ENCODE results near the gene DHRS13.
A peak's percentile ranks its signal among the peaks of the same experiment; 100 is the strongest.

Gene DHRS13

GRCh38 chr17:28910534-28910933 lies 7.7 kb upstream of the DHRS13 start:
- TF ChIP-seq ZFX (IDR thresholded peaks at IDR 0.05; ENCODE audit: borderline replicate concordance) (no peak), CTCF (IDR thresholded peaks at IDR 0.05) (no peak)
- no peak overlapping the region for H3K27ac ChIP-seq

GRCh38 chr17:28908640-28909167 lies 5.8 kb upstream of the DHRS13 start:
- peak overlapping the region; percentile 12; the same call in 1 of the 2 replicates for H3K27ac ChIP-seq
- TF ChIP-seq CTCF (IDR thresholded peaks at IDR 0.05) (no peak), ZFX (IDR thresholded peaks at IDR 0.05; ENCODE audit: borderline replicate concordance) (no peak)

GRCh38 chr17:28907709-28908475 lies 5.0 kb upstream of the DHRS13 start:
- H3K27ac ChIP-seq = peak overlapping the region; percentile 12; the same call in 1 of the 2 replicates
- TF ChIP-seq ZFX (IDR thresholded peaks at IDR 0.05; ENCODE audit: borderline replicate concordance) (no peak), CTCF (IDR thresholded peaks at IDR 0.05) (no peak)

- TF ChIP-seq CTCF (IDR thresholded peaks at IDR 0.05) (no peak), ZFX (IDR thresholded peaks at IDR 0.05; ENCODE audit: borderline replicate concordance) (no peak)
Measured at GRCh38 chr17:28906706-28907438, 4.0 kb upstream of the DHRS13 start.

GRCh38 chr17:28906276-28906675 lies 3.4 kb upstream of the DHRS13 start:
- H3K27ac ChIP-seq = no peak overlapping the region
- TF ChIP-seq ZFX (IDR thresholded peaks at IDR 0.05; ENCODE audit: borderline replicate concordance) = no peak
- no peak for TF ChIP-seq CTCF (IDR thresholded peaks at IDR 0.05)

More at GRCh38 chr17:28906706-28907438, 4.0 kb upstream of the DHRS13 start:
- 0 out of 2 replicates have a peak overlapping the region, but pooled peaks have one; percentile 2 for H3K27ac ChIP-seq

- H3K27ac ChIP-seq = peak overlapping the region; percentile 93
- TF ChIP-seq CTCF (IDR thresholded peaks at IDR 0.05) (no peak), ZFX (IDR thresholded peaks at IDR 0.05; ENCODE audit: borderline replicate concordance) (no peak)
Measured at GRCh38 chr17:28904800-28905199, 1.9 kb upstream of the DHRS13 start.

GRCh38 chr17:28903546-28903841 lies 615 bp upstream of the DHRS13 start:
- H3K27ac ChIP-seq = peak overlapping the region; percentile 93

Data from 22Rv1 (cell line).